Stimulated activated CD4-positive, alpha-beta T cell treated with anti-CD3 and anti-CD28 coated beads, Interleukin-2, amount 100 ng/mL, for 48 hours (primary cell): ENCODE measurements around the gene DOC2A.
"Not testable (repeated sequence)": the region's sequence is repeated elsewhere in the genome, so short reads cannot be mapped to it uniquely, and the experiment has no call there.

ENCODE experiments used
- DNase-seq, 2 donors: peaks; one replicate each; pipeline ENCODE4 v3.0.0-alpha.2; 2020

The DOC2A gene

GRCh38 chr16:30010844-30011713 lies at the start of gene DOC2A:
DOC2A (minus strand) TSS chr16:30011027; CDS start chr16:30010222, 805 bp downstream.
- no peak for DNase-seq

- no peak for DNase-seq
Measured at GRCh38 chr16:30060346-30060745, 49.5 kb upstream of the DOC2A start.

GRCh38 chr16:30054959-30055553 lies 44.2 kb upstream of the DOC2A start:
- DNase-seq, result peak; percentile 54 to 63

- DNase-seq, result no peak
Measured at GRCh38 chr16:30054451-30054850, 43.6 kb upstream of the DOC2A start.

GRCh38 chr16:30053376-30054015 lies 42.7 kb upstream of the DOC2A start:
- no peak for DNase-seq

- peak; percentile 96 to 98 for DNase-seq
Measured at GRCh38 chr16:30052671-30053372, 42.0 kb upstream of the DOC2A start.

- no peak for DNase-seq
Measured at GRCh38 chr16:30051518-30051917, 40.7 kb upstream of the DOC2A start.

GRCh38 chr16:30049871-30050270 lies 39.0 kb upstream of the DOC2A start:
- DNase-seq, result no peak

- DNase-seq, result no peak
Measured at GRCh38 chr16:30046588-30046987, 35.8 kb upstream of the DOC2A start.

- no peak for DNase-seq
Measured at GRCh38 chr16:30046178-30046577, 35.4 kb upstream of the DOC2A start.

GRCh38 chr16:30041841-30042240 lies 31.0 kb upstream of the DOC2A start:
- DNase-seq, result no peak

- DNase-seq, result not testable (repeated sequence)
Measured at GRCh38 chr16:30040690-30041089, 29.9 kb upstream of the DOC2A start.

- no peak for DNase-seq
Measured at GRCh38 chr16:30040221-30040620, 29.4 kb upstream of the DOC2A start.

- DNase-seq, result no peak
Measured at GRCh38 chr16:30033270-30033669, 22.4 kb upstream of the DOC2A start.

- peak; percentile 62 to 64 for DNase-seq
Measured at GRCh38 chr16:30032083-30032819, 21.4 kb upstream of the DOC2A start.

GRCh38 chr16:30031477-30031918 lies 20.7 kb upstream of the DOC2A start:
- DNase-seq, result no peak

- no peak for DNase-seq
Measured at GRCh38 chr16:30030841-30031413, 20.1 kb upstream of the DOC2A start, which contains the start of gene TLCD3B. TLCD3B (minus strand) TSS chr16:30031271; CDS start chr16:30030527, 744 bp downstream.

GRCh38 chr16:30030011-30030685 lies 19.3 kb upstream of the DOC2A start:
- no peak for DNase-seq

- DNase-seq, result peak in 1 of 2 donors; percentile 32
Measured at GRCh38 chr16:30028438-30029076, 17.7 kb upstream of the DOC2A start.

- DNase-seq, result no peak
Measured at GRCh38 chr16:30027588-30028437, 17.0 kb upstream of the DOC2A start.
